K562 (cell line): ENCODE results near the gene CNOT4. TPM values are rescaled to one million over a fixed set of nuclear protein-coding genes. Genes with fewer than 3 reads are reported as not detected.

Source experiments
- GABPB2 ChIP-seq: fragments of 250-450 bp; sonication (Bioruptor Pico); conservative IDR thresholded peaks from 2 replicates; pipeline ENCODE4 v1.5.1; 2021; ENCODE audit warnings: mild to moderate bottlenecking
- HBP1 ChIP-seq: fragments of 450-650 bp; formaldehyde crosslinking; IDR thresholded peaks from 2 replicates; pipeline ENCODE4 v1.4.0; 2022; ENCODE audit warnings: missing genetic modification characterization
- HEY1 ChIP-seq: fragments of 250-450 bp; sonication (Bioruptor Pico); IDR thresholded peaks from 2 replicates; pipeline ENCODE4 v1.5.0; 2020; ENCODE audit warnings: mild to moderate bottlenecking, moderate library complexity, borderline replicate concordance
- MCM3 ChIP-seq: fragments of 450-650 bp; IDR thresholded peaks from 2 replicates; pipeline ENCODE4 v1.6.1; 2016
- REST ChIP-seq, 2 experiments: fragments of 450-650 bp; formaldehyde crosslinking in 1 of 2; IDR thresholded peaks; 2 replicates each; pipeline versions ENCODE4 v1.4.0 to v1.6.1; 2014 to 2020; ENCODE audit warnings: mild to moderate bottlenecking in 2 of 2, borderline replicate concordance in 1 of 2, low read depth in 1 of 2
- USF2 ChIP-seq: sonication (generic); formaldehyde crosslinking; IDR thresholded peaks from 2 replicates; pipeline ENCODE4 v1.5.0; 2020; ENCODE audit warnings: missing genetic modification reagents
- ZNF717 ChIP-seq: fragments of 250-450 bp; sonication (Bioruptor Pico); IDR thresholded peaks from 2 replicates; pipeline ENCODE4 v1.5.0; 2021
- polyA plus RNA-seq, 8 experiments: library from polyadenylated mRNA; depleted of rRNA in 4 of 8; stranded (reverse) in 5 of 8; unstranded in 3 of 8; fragments of >200 nt; fragmentation: Nextera tagmentation in 2 of 8; fragmentation: Illumina TruSeq in 1 of 8; extraction: Ambion mirVana in 2 of 8; extraction: Trizol in 1 of 8; gene quantifications; 2 replicates each; pipeline versions ENCODE4 v1.2.1 to v1.2.3, GENCODE V29; 2011 to 2014; ENCODE audit warnings: inconsistent platforms in 1 of 8, missing spikeins in 1 of 8
- total RNA-seq, 7 experiments: library from RNA; depleted of rRNA in 6 of 7; stranded (reverse); fragments of >200 nt in 6 of 7; fragmentation: Illumina TruSeq in 2 of 7; extraction: Trizol in 2 of 7; gene quantifications; 2 replicates each; pipeline versions ENCODE4 v1.2.1 to v1.2.3, GENCODE V29; 2011 to 2021; ENCODE audit warnings: low replicate concordance in 1 of 7
- TF ChIP-seq, protein P1 (sequence below): sonication (generic); formaldehyde crosslinking; IDR thresholded peaks from 2 replicates; pipeline ENCODE4 v1.4.0; 2020; ENCODE audit warnings: mild to moderate bottlenecking, missing genetic modification reagents
- TF ChIP-seq, protein P2 (sequence below): IDR thresholded peaks from 3 replicates; pipeline ENCODE4 v1.6.1; 2011; ENCODE audit warnings: borderline replicate concordance, mild to moderate bottlenecking; ENCODE audit not compliant: insufficient read length, insufficient read depth

CNOT4 gene
- total and polyA plus RNA-seq, 9 of the 15 experiments (the other 6 are each of a cell fraction or from before 2014, with no cell fraction given), result 8.6 to 24.1 (median 15.4) TPM

- TF ChIP-seq, protein P1, sequence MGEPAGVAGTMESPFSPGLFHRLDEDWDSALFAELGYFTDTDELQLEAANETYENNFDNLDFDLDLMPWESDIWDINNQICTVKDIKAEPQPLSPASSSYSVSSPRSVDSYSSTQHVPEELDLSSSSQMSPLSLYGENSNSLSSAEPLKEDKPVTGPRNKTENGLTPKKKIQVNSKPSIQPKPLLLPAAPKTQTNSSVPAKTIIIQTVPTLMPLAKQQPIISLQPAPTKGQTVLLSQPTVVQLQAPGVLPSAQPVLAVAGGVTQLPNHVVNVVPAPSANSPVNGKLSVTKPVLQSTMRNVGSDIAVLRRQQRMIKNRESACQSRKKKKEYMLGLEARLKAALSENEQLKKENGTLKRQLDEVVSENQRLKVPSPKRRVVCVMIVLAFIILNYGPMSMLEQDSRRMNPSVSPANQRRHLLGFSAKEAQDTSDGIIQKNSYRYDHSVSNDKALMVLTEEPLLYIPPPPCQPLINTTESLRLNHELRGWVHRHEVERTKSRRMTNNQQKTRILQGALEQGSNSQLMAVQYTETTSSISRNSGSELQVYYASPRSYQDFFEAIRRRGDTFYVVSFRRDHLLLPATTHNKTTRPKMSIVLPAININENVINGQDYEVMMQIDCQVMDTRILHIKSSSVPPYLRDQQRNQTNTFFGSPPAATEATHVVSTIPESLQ (CRISPR knock-in tag), result no peak
- peak; percentile 90 for TF ChIP-seq USF2 (CRISPR knock-in tag)
- no peak for TF ChIP-seq GABPB2
- TF ChIP-seq, protein P2, sequence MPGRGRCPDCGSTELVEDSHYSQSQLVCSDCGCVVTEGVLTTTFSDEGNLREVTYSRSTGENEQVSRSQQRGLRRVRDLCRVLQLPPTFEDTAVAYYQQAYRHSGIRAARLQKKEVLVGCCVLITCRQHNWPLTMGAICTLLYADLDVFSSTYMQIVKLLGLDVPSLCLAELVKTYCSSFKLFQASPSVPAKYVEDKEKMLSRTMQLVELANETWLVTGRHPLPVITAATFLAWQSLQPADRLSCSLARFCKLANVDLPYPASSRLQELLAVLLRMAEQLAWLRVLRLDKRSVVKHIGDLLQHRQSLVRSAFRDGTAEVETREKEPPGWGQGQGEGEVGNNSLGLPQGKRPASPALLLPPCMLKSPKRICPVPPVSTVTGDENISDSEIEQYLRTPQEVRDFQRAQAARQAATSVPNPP, result no peak
- peak; percentile 92 for TF ChIP-seq HBP1
- peak; percentile 16; the same call in 1 of the 2 replicates for TF ChIP-seq REST (IDR thresholded peaks at IDR 0.05; ENCODE audit: borderline replicate concordance)
- TF ChIP-seq REST (CRISPR knock-in tag; IDR thresholded peaks at IDR 0.05; ENCODE audit: low read depth), result 0 out of 2 replicates have a peak, but pooled peaks have one; percentile 34
- TF ChIP-seq MCM3, result no peak
- TF ChIP-seq HEY1 (CRISPR knock-in tag), result peak; percentile 11; the same call in 1 of the 2 replicates
- no peak for TF ChIP-seq ZNF717 (CRISPR knock-in tag)
Observed at GRCh38 chr7:135509839-135510591, at the start of gene CNOT4 (continued).
